IMR-90 (cell line): ENCODE data around the gene AUTS2. TPM values are rescaled to one million over a fixed set of nuclear protein-coding genes. Genes with fewer than 3 reads are reported as not detected.

Experiments
- ATAC-seq: fragments of 200-7000 bp; cut with Tn5 transposase; 2 replicates; pipeline ENCODE4 v1.9.1; 2020; ENCODE audit warnings: low read depth, mild to moderate bottlenecking, moderate library complexity
- BruUV-seq: library from RNA; stranded (reverse); fragments of 400-500 nt; replicated peaks from 2 replicates; lab custom pipeline; 2021; lab: Mats Ljungman, UMichigan
- CTCF ChIA-PET: fragments of 300-600 bp; formaldehyde crosslinking; extraction: SDS; loops from one replicate; lab custom pipeline; 2021; ENCODE audit warnings: antibody characterized with exemption; lab: Yijun Ruan, JAX
- POLR2A ChIA-PET: fragments of 300-600 bp; sonication (Branson Sonifier 250); formaldehyde crosslinking; loops from one replicate; lab custom pipeline; 2022; ENCODE audit warnings: antibody characterized with exemption; ENCODE audit not compliant: unreplicated experiment; lab: Charles Lee
- DNase-seq: peaks from one replicate; pipeline ENCODE4 v3.0.0; 2013
- H2AFZ ChIP-seq: replicated peaks from 2 replicates; pipeline ENCODE3; 2013; ENCODE audit warnings: low read length, mild to moderate bottlenecking; ENCODE audit not compliant: poor library complexity
- H2AK5ac ChIP-seq: 2 replicates; pipeline ENCODE4 v1.6.1; 2013; ENCODE audit warnings: low read depth, low read length, inconsistent platforms
- H2AK9ac ChIP-seq: replicated peaks from 2 replicates; pipeline ENCODE3; 2013; ENCODE audit warnings: mild to moderate bottlenecking, low read depth, low read length, moderate library complexity; ENCODE audit not compliant: poor library complexity
- H2BK120ac ChIP-seq: 2 replicates; pipeline ENCODE4 v1.6.1; 2013; ENCODE audit warnings: low read depth, low read length, inconsistent platforms
- H2BK15ac ChIP-seq: 3 replicates; pipeline ENCODE4 v1.6.1; 2013; ENCODE audit warnings: low read depth, low read length, inconsistent platforms
- H2BK20ac ChIP-seq: 2 replicates; pipeline ENCODE4 v1.6.1; 2013; ENCODE audit warnings: low read depth, mild to moderate bottlenecking, inconsistent platforms, low read length, moderate library complexity
- H2BK5ac ChIP-seq: 2 replicates; pipeline ENCODE4 v1.6.1; 2013; ENCODE audit warnings: mild to moderate bottlenecking, low read depth, low read length, inconsistent platforms; ENCODE audit not compliant: poor library complexity, severe bottlenecking
- H3K14ac ChIP-seq: replicated peaks from 2 replicates; pipeline ENCODE4 v1.6.1; 2013; ENCODE audit warnings: low read depth, low read length, inconsistent platforms
- H3K18ac ChIP-seq: 2 replicates; pipeline ENCODE4 v1.6.1; 2013; ENCODE audit warnings: low read depth, low read length, control low read depth
- H3K23ac ChIP-seq: 2 replicates; pipeline ENCODE4 v1.6.1; 2013; ENCODE audit warnings: low read depth, low read length, inconsistent platforms
- H3K27ac ChIP-seq: 2 replicates; pipeline ENCODE4 v1.5.1; 2013; ENCODE audit warnings: mild to moderate bottlenecking, control low read depth, low read length; ENCODE audit not compliant: insufficient read depth
- H3K27me3 ChIP-seq: 2 replicates; pipeline ENCODE4 v1.6.1; 2013; ENCODE audit warnings: low read length; ENCODE audit not compliant: control insufficient read depth, insufficient read depth
- H3K36me3 ChIP-seq: 2 replicates; pipeline ENCODE4 v1.6.1; 2013; ENCODE audit warnings: low read length, mixed read lengths; ENCODE audit not compliant: control insufficient read depth, insufficient read depth
- H3K4ac ChIP-seq: 2 replicates; pipeline ENCODE4 v1.6.1; 2013; ENCODE audit warnings: low read depth, low read length, inconsistent platforms
- H3K4me1 ChIP-seq: 2 replicates; pipeline ENCODE4 v1.6.1; 2013; ENCODE audit warnings: low read length, mixed read lengths; ENCODE audit not compliant: control insufficient read depth, insufficient read depth
- H3K4me2 ChIP-seq: 2 replicates; pipeline ENCODE4 v1.6.1; 2013; ENCODE audit warnings: low read depth, mild to moderate bottlenecking, control low read depth, low read length, moderate library complexity
- H3K4me3 ChIP-seq: 2 replicates; pipeline ENCODE4 v1.5.1; 2013; ENCODE audit warnings: low read depth, mild to moderate bottlenecking, control low read depth, low read length, moderate library complexity; ENCODE audit not compliant: insufficient read depth
- H3K56ac ChIP-seq: 2 replicates; pipeline ENCODE4 v1.6.1; 2013; ENCODE audit warnings: low read length, inconsistent platforms; ENCODE audit not compliant: insufficient read depth; ENCODE audit errors: extremely low read depth
- H3K79me1 ChIP-seq, 2 experiments: 2 replicates each; pipeline ENCODE4 v1.6.1; 2013; ENCODE audit warnings: low read length in 2 of 2, inconsistent platforms in 1 of 2, low read depth in 1 of 2
- H3K9ac ChIP-seq: 2 replicates; pipeline ENCODE4 v1.6.1; 2013; ENCODE audit warnings: low read depth, low read length, control low read depth
- H3K9me1 ChIP-seq: 2 replicates; pipeline ENCODE4 v1.6.1; 2013; ENCODE audit warnings: low read length, inconsistent platforms; ENCODE audit not compliant: insufficient read depth
- H3K9me3 ChIP-seq: 2 replicates; pipeline ENCODE4 v1.6.1; 2013; ENCODE audit warnings: low read length; ENCODE audit not compliant: control insufficient read depth, insufficient read depth
- H4K20me1 ChIP-seq: 2 replicates; pipeline ENCODE4 v1.6.1; 2013; ENCODE audit warnings: low read length, inconsistent platforms; ENCODE audit not compliant: insufficient read depth
- H4K5ac ChIP-seq: 2 replicates; pipeline ENCODE4 v1.6.1; 2013; ENCODE audit warnings: mild to moderate bottlenecking, low read depth, low read length, control low read depth
- H4K8ac ChIP-seq, 2 experiments: 2 replicates each; pipeline ENCODE4 v1.6.1; 2013; ENCODE audit warnings: low read depth in 2 of 2, low read length in 2 of 2, control low read depth in 1 of 2, inconsistent platforms in 1 of 2
- H4K91ac ChIP-seq: 2 replicates; pipeline ENCODE4 v1.6.1; 2013; ENCODE audit warnings: low read depth, low read length, inconsistent platforms; ENCODE audit not compliant: insufficient read depth
- CEBPB ChIP-seq: IDR thresholded peaks from 2 replicates; pipeline ENCODE4 v1.6.1; 2012; ENCODE audit warnings: low read depth, low read length, improper control_type of control experiment
- CHD1 ChIP-seq: IDR thresholded peaks from 2 replicates; pipeline ENCODE4 v1.6.1; 2012; ENCODE audit warnings: low read depth, low read length, improper control_type of control experiment
- MAFK ChIP-seq: IDR thresholded peaks from 2 replicates; pipeline ENCODE4 v1.6.1; 2012; ENCODE audit warnings: low read depth, low read length, improper control_type of control experiment
- NFE2L2 ChIP-seq: fragments of 150-350 bp; IDR thresholded peaks from 2 replicates; pipeline ENCODE4 v1.6.1; 2016; ENCODE audit warnings: low read depth, mild to moderate bottlenecking, low read length
- POLR2A ChIP-seq: IDR thresholded peaks from 2 replicates; pipeline ENCODE4 v1.6.1; 2012; ENCODE audit warnings: mild to moderate bottlenecking, low read depth, low read length
- RAD21 ChIP-seq: IDR thresholded peaks from 2 replicates; pipeline ENCODE4 v1.6.1; 2012; ENCODE audit warnings: low read length, improper control_type of control experiment
- RCOR1 ChIP-seq: IDR thresholded peaks from 2 replicates; pipeline ENCODE4 v1.6.1; 2012; ENCODE audit warnings: mild to moderate bottlenecking, low read length, improper control_type of control experiment; ENCODE audit not compliant: insufficient replicate concordance
- RFX5 ChIP-seq: IDR thresholded peaks from 2 replicates; pipeline ENCODE4 v1.8.0; 2012; ENCODE audit warnings: low read depth, mild to moderate bottlenecking, low read length, moderate library complexity
- SMC3 ChIP-seq: fragments of 150-350 bp; IDR thresholded peaks from 2 replicates; pipeline ENCODE4 v1.6.1; 2016; ENCODE audit warnings: low read depth, mild to moderate bottlenecking, antibody characterized with exemption, low read length, moderate library complexity
- WGBS, 2 experiments: methylation state at CpG; one replicate each; pipeline versions ENCODE4 v1.1.5 to v1.1.7; 2013; ENCODE audit warnings: missing lambda C conversion rate in 2 of 2; ENCODE audit not compliant: insufficient read length in 1 of 2; ENCODE audit errors: extremely low coverage in 2 of 2; 5-methylcytosine and 5-hydroxymethylcytosine counted together
- dilution Hi-C: fragments of 300-500 bp; cut with HindIII; formaldehyde crosslinking; loops from one replicate; pipeline ENCODE4 v1.14.3; 2018; ENCODE audit warnings: low sequenced_read_pairs; ENCODE audit not compliant: unreplicated experiment
- in situ Hi-C: fragments of 300-500 bp; cut with MboI; formaldehyde crosslinking; loops from 3 replicates; pipeline ENCODE4 v1.14.3; 2019; ENCODE audit warnings: low sequenced_read_pairs, inconsistent platforms, mixed read lengths
- intact Hi-C: fragments of 100-400 bp; cut with micrococcal nuclease; formaldehyde crosslinking; loops from 2 replicates; pipeline ENCODE4 v1.10.0; 2022
- polyA plus RNA-seq, 3 experiments: library from polyadenylated mRNA; depleted of rRNA; stranded (reverse); fragments of >200 nt; gene quantifications; 2 replicates each; pipeline ENCODE4 v1.2.3, GENCODE V29; 2012; ENCODE audit warnings: low replicate concordance in 1 of 3
- total RNA-seq: library from RNA; depleted of rRNA; stranded (reverse); fragments of >200 nt; gene quantifications from 2 replicates; pipeline ENCODE4 v1.2.3, GENCODE V29; 2012

Gene AUTS2
- total and polyA plus RNA-seq, 2 of the 4 experiments (the other 2 are of a cell fraction): 0.90 to 3.0 TPM

- no peak overlapping the region for H2BK20ac ChIP-seq
- no peak overlapping the region for H4K91ac ChIP-seq
- no peak for DNase-seq
- CTCF ChIA-PET: interaction anchor here (0.6 kb wide), 1 partner anchor 301 kb away, joined by 3 read pairs; no protein-coding TSS in a partner anchor
- no peak overlapping the region for H2BK120ac ChIP-seq
- dilution Hi-C loops (no loop called here), intact Hi-C loops (loop anchor here (5.0 kb wide), 1 partner anchor 118 kb away; no protein-coding TSS in a partner anchor), in situ Hi-C loops (no loop called here)
- H3K14ac ChIP-seq: no peak overlapping the region
- no peaks in the 10 kb centered on the region for H3K27me3 ChIP-seq
- WGBS, 2 experiments: no CpG with 5 or more reads among the region's 1 CpG
- H3K56ac ChIP-seq: no peak overlapping the region
- H3K4me1 ChIP-seq: no peaks in the 10 kb centered on the region
- no peak overlapping the region for H2BK5ac ChIP-seq
- H3K79me1 ChIP-seq: no peaks in the 10 kb centered on the region
- no peak overlapping the region for H2AK9ac ChIP-seq
- H2AK5ac ChIP-seq: no peak overlapping the region
- H4K8ac ChIP-seq: no peak overlapping the region
- H2AFZ ChIP-seq: no peak overlapping the region
- no peaks in the 10 kb centered on the region for H3K36me3 ChIP-seq
- H3K4ac ChIP-seq: no peak overlapping the region
- H3K9me1 ChIP-seq: no peaks in the 10 kb centered on the region
- no TSS peak for BruUV-seq
- no peaks in the 10 kb centered on the region for H4K20me1 ChIP-seq
- H4K5ac ChIP-seq: no peak overlapping the region
- H3K27ac ChIP-seq: no peak overlapping the region
- ATAC-seq: no peak
- H3K4me3 ChIP-seq: no peak overlapping the region
- H2BK15ac ChIP-seq: no peak overlapping the region
- H3K9ac ChIP-seq: no peak overlapping the region
- no peak for TF ChIP-seq CHD1
- no peak for TF ChIP-seq RFX5
- TF ChIP-seq CEBPB: no peak
- TF ChIP-seq SMC3: no peak
- no peak for TF ChIP-seq RAD21
- TF ChIP-seq RCOR1: no peak
- no peak for TF ChIP-seq NFE2L2
- no peak for TF ChIP-seq POLR2A
- no peak for TF ChIP-seq MAFK
- no peak overlapping the region for H3K4me2 ChIP-seq
- H3K23ac ChIP-seq: no peak overlapping the region
- POLR2A ChIA-PET: no interaction called here
- H3K9me3 ChIP-seq: no peaks in the 10 kb centered on the region
- no peak overlapping the region for H3K18ac ChIP-seq
Observed at GRCh38 chr7:70044064-70044463, 445.8 kb downstream of the AUTS2 start.
